Gastrocnemius medialis (tissue), 4 donors: ENCODE data around the gene CEP112.

Source experiments
- CTCF ChIP-seq, 5 experiments: fragments of 450-650 bp in 3 of 5; fragments of 200-600 bp in 2 of 5; sonication (generic) in 2 of 5; IDR thresholded peaks in 4 of 5; conservative IDR thresholded peaks in 1 of 5; 1 replicate in 4 of 5; 2 replicates in 1 of 5; pipeline ENCODE4 v1.5.1; 2016 to 2019; ENCODE audit warnings: antibody characterized with exemption in 5 of 5, mild to moderate bottlenecking in 3 of 5, moderate library complexity in 3 of 5
- POLR2A ChIP-seq, 2 donors: fragments of 450-650 bp; IDR thresholded peaks; one replicate each; pipeline ENCODE4 v1.6.1; 2017; ENCODE audit warnings: antibody characterized with exemption in 2 of 2, mild to moderate bottlenecking in 2 of 2, moderate library complexity in 2 of 2

- TF ChIP-seq POLR2A (IDR thresholded peaks at IDR 0.05), result no peak
- TF ChIP-seq CTCF (IDR thresholded peaks at IDR 0.05 in 4 of 5, conservative IDR thresholded peaks at IDR 0.05 in 1 of 5), result no peak
Observed at GRCh38 chr17:65733314-65733713, 458.6 kb downstream of the CEP112 start.
